Stomach (tissue), 4 donors: ENCODE results near the gene VDAC1.

ENCODE experiments used
- EP300 ChIP-seq: sonication (generic); formaldehyde crosslinking; IDR thresholded peaks from one replicate; pipeline ENCODE4 v1.6.1; 2017; ENCODE audit warnings: antibody characterized with exemption
- POLR2A ChIP-seq, 4 donors: fragments of 450-650 bp; IDR thresholded peaks; one replicate each; pipeline ENCODE4 v1.6.1; 2016; ENCODE audit warnings: antibody characterized with exemption in 4 of 4, control low read depth in 2 of 4, mild to moderate bottlenecking in 1 of 4, moderate library complexity in 1 of 4
- TF ChIP-seq, protein P1 (sequence below), 7 experiments: fragments of 450-650 bp in 4 of 7; fragments of 200-600 bp in 3 of 7; sonication (generic) in 3 of 7; IDR thresholded peaks; one replicate each; pipeline ENCODE4 v1.5.1; 2016 to 2019; ENCODE audit warnings: antibody characterized with exemption in 7 of 7, control low read depth in 2 of 7, mild to moderate bottlenecking in 1 of 7

DNA sequence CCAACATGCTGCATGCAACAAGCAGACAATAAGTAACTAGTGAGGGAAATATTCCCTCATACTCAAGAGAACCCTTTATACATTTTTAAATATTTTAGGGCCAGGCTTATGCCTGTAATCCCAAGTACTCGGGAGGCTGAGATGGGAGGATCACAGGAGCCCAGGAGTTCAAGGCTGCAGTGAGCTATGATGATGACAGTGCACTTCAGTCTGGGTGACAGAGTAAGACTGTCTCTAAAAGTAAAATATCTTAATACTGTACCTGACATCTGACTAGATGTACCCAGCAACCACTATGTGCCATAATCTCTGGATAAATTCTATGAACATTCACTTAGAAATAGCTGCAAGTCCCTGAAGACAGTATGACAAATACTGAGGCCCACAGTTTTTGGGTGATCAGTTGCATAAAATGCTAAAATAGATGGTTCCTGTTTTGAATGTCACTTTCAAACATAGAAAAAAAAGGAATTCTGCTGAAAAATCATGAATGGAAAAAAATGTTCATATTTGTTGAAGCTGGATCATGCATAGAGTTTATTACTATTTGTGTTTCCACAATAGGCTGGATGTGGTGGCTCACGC is 34.4 kb downstream of the VDAC1 start:
- TF ChIP-seq, protein P1, sequence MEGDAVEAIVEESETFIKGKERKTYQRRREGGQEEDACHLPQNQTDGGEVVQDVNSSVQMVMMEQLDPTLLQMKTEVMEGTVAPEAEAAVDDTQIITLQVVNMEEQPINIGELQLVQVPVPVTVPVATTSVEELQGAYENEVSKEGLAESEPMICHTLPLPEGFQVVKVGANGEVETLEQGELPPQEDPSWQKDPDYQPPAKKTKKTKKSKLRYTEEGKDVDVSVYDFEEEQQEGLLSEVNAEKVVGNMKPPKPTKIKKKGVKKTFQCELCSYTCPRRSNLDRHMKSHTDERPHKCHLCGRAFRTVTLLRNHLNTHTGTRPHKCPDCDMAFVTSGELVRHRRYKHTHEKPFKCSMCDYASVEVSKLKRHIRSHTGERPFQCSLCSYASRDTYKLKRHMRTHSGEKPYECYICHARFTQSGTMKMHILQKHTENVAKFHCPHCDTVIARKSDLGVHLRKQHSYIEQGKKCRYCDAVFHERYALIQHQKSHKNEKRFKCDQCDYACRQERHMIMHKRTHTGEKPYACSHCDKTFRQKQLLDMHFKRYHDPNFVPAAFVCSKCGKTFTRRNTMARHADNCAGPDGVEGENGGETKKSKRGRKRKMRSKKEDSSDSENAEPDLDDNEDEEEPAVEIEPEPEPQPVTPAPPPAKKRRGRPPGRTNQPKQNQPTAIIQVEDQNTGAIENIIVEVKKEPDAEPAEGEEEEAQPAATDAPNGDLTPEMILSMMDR (IDR thresholded peaks at IDR 0.05), result no peak
- TF ChIP-seq POLR2A (IDR thresholded peaks at IDR 0.05), result no peak
- TF ChIP-seq EP300, result no peak
